GM12878 (cell line): ENCODE results near the gene FNDC3B. TPM values are rescaled to one million over a fixed set of nuclear protein-coding genes. Genes with fewer than 3 reads are reported as not detected.

Experiments used
- IKZF1 ChIP-seq: fragments of 450-650 bp; conservative IDR thresholded peaks from 2 replicates; pipeline ENCODE4 v1.6.1; 2017; ENCODE audit warnings: antibody characterized with exemption, mild to moderate bottlenecking
- IRF4 ChIP-seq: IDR thresholded peaks from 2 replicates; pipeline ENCODE4 v1.6.1; 2011; ENCODE audit warnings: low read depth, low read length
- MTA3 ChIP-seq: IDR thresholded peaks from 2 replicates; pipeline ENCODE4 v1.6.1; 2012; ENCODE audit warnings: low read length, inconsistent platforms, borderline replicate concordance
- NRF1 ChIP-seq: conservative IDR thresholded peaks from 2 replicates; pipeline ENCODE4 v1.6.1; 2011; ENCODE audit warnings: mild to moderate bottlenecking, low read depth, low read length, improper control_type of control experiment
- POLR2AphosphoS5 ChIP-seq: IDR thresholded peaks from 2 replicates; pipeline ENCODE4 v1.6.1; 2011; ENCODE audit warnings: mild to moderate bottlenecking, low read length, inconsistent platforms
- RAD51 ChIP-seq: fragments of 450-650 bp; IDR thresholded peaks from 2 replicates; pipeline ENCODE4 v1.6.1; 2016; ENCODE audit warnings: moderate library complexity, mild to moderate bottlenecking, inconsistent platforms
- ZNF217 ChIP-seq: fragments of 450-650 bp; IDR thresholded peaks from 2 replicates; pipeline ENCODE4 v1.6.1; 2017; ENCODE audit warnings: antibody characterized with exemption, mild to moderate bottlenecking
- polyA plus RNA-seq, 11 experiments: library from polyadenylated mRNA; depleted of rRNA in 4 of 11; unstranded in 6 of 11; stranded (reverse) in 5 of 11; fragments of >200 nt; fragmentation: Nextera tagmentation in 4 of 11; fragmentation: Illumina TruSeq in 1 of 11; extraction: Ambion mirVana in 4 of 11; extraction: Trizol in 1 of 11; gene quantifications; 1 replicate in 1 of 11; 2 replicates in 10 of 11; pipeline versions ENCODE4 v1.2.1 to v1.2.3, GENCODE V29; 2011 to 2016; ENCODE audit warnings: inconsistent platforms in 2 of 11, missing spikeins in 2 of 11, low read depth in 1 of 11
- total RNA-seq, 4 experiments: library from RNA; depleted of rRNA in 3 of 4; stranded (reverse); fragments of >200 nt in 3 of 4; fragmentation: Illumina TruSeq in 1 of 4; extraction: Trizol in 1 of 4; gene quantifications; 2 replicates each; pipeline versions ENCODE4 v1.2.1 to v1.2.3, GENCODE V29; 2013 to 2021
- TF ChIP-seq, protein P1 (sequence below): fragments of 450-650 bp; IDR thresholded peaks from 2 replicates; pipeline ENCODE4 v1.6.1; 2017; ENCODE audit warnings: mild to moderate bottlenecking, moderate library complexity
- TF ChIP-seq, protein P2 (sequence below): fragments of 450-650 bp; IDR thresholded peaks from 2 replicates; pipeline ENCODE4 v1.6.1; 2017; ENCODE audit warnings: mild to moderate bottlenecking, moderate library complexity
- TF ChIP-seq, protein P3 (sequence below): IDR thresholded peaks from 2 replicates; pipeline ENCODE4 v1.6.1; 2011; ENCODE audit warnings: borderline replicate concordance, low read depth, mild to moderate bottlenecking, moderate library complexity, mixed read lengths, low read length; ENCODE audit not compliant: insufficient read depth; ENCODE audit errors: extremely low read length
- TF ChIP-seq, protein P4 (sequence below): IDR thresholded peaks from 2 replicates; pipeline ENCODE4 v1.6.1; 2012; ENCODE audit warnings: low read depth, low read length, improper control_type of control experiment
- TF ChIP-seq, protein P5 (sequence below): fragments of 450-650 bp; IDR thresholded peaks from 2 replicates; pipeline ENCODE4 v1.6.1; 2014; ENCODE audit warnings: mild to moderate bottlenecking
- TF ChIP-seq, protein P6 (sequence below): IDR thresholded peaks from 2 replicates; pipeline ENCODE4 v1.6.1; 2012; ENCODE audit warnings: improper control_type of control experiment, low read depth, low read length; ENCODE audit not compliant: insufficient replicate concordance

Gene FNDC3B
- total and polyA plus RNA-seq, 10 of the 15 experiments (the other 5 are each of a cell fraction or from before 2014, with no cell fraction given), result 7.9 to 35.0 (median 18.5) TPM

DNA sequence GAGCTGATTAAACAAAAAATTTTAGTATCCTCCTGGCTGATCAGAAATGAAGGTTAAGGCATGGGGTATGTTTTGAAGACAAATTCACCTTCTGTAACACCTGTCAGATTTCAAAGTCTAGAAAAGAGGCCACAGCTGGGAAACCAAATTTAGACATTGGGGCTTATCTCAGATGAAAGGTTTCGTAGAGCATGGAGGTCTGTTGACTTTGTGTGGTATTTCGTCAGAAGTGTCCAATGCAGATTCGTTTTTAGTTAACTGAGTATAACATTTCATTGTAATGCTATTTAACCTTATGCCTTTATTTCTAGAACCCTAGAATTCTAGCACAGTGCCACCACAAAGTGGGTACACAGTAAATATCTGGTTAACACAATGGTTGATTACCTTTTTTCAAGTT is 61.7 kb downstream of the FNDC3B start (continued):
- TF ChIP-seq POLR2AphosphoS5, result no peak
- TF ChIP-seq, protein P1, sequence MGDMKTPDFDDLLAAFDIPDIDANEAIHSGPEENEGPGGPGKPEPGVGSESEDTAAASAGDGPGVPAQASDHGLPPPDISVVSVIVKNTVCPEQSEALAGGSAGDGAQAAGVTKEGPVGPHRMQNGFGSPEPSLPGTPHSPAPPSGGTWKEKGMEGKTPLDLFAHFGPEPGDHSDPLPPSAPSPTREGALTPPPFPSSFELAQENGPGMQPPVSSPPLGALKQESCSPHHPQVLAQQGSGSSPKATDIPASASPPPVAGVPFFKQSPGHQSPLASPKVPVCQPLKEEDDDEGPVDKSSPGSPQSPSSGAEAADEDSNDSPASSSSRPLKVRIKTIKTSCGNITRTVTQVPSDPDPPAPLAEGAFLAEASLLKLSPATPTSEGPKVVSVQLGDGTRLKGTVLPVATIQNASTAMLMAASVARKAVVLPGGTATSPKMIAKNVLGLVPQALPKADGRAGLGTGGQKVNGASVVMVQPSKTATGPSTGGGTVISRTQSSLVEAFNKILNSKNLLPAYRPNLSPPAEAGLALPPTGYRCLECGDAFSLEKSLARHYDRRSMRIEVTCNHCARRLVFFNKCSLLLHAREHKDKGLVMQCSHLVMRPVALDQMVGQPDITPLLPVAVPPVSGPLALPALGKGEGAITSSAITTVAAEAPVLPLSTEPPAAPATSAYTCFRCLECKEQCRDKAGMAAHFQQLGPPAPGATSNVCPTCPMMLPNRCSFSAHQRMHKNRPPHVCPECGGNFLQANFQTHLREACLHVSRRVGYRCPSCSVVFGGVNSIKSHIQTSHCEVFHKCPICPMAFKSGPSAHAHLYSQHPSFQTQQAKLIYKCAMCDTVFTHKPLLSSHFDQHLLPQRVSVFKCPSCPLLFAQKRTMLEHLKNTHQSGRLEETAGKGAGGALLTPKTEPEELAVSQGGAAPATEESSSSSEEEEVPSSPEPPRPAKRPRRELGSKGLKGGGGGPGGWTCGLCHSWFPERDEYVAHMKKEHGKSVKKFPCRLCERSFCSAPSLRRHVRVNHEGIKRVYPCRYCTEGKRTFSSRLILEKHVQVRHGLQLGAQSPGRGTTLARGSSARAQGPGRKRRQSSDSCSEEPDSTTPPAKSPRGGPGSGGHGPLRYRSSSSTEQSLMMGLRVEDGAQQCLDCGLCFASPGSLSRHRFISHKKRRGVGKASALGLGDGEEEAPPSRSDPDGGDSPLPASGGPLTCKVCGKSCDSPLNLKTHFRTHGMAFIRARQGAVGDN, result no peak
- no peak for TF ChIP-seq MTA3
- TF ChIP-seq, protein P2, sequence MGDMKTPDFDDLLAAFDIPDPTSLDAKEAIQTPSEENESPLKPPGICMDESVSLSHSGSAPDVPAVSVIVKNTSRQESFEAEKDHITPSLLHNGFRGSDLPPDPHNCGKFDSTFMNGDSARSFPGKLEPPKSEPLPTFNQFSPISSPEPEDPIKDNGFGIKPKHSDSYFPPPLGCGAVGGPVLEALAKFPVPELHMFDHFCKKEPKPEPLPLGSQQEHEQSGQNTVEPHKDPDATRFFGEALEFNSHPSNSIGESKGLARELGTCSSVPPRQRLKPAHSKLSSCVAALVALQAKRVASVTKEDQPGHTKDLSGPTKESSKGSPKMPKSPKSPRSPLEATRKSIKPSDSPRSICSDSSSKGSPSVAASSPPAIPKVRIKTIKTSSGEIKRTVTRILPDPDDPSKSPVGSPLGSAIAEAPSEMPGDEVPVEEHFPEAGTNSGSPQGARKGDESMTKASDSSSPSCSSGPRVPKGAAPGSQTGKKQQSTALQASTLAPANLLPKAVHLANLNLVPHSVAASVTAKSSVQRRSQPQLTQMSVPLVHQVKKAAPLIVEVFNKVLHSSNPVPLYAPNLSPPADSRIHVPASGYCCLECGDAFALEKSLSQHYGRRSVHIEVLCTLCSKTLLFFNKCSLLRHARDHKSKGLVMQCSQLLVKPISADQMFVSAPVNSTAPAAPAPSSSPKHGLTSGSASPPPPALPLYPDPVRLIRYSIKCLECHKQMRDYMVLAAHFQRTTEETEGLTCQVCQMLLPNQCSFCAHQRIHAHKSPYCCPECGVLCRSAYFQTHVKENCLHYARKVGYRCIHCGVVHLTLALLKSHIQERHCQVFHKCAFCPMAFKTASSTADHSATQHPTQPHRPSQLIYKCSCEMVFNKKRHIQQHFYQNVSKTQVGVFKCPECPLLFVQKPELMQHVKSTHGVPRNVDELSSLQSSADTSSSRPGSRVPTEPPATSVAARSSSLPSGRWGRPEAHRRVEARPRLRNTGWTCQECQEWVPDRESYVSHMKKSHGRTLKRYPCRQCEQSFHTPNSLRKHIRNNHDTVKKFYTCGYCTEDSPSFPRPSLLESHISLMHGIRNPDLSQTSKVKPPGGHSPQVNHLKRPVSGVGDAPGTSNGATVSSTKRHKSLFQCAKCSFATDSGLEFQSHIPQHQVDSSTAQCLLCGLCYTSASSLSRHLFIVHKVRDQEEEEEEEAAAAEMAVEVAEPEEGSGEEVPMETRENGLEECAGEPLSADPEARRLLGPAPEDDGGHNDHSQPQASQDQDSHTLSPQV, result no peak
- no peak for TF ChIP-seq NRF1
- TF ChIP-seq, protein P3, sequence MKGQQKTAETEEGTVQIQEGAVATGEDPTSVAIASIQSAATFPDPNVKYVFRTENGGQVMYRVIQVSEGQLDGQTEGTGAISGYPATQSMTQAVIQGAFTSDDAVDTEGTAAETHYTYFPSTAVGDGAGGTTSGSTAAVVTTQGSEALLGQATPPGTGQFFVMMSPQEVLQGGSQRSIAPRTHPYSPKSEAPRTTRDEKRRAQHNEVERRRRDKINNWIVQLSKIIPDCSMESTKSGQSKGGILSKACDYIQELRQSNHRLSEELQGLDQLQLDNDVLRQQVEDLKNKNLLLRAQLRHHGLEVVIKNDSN, result no peak
- TF ChIP-seq, protein P4, sequence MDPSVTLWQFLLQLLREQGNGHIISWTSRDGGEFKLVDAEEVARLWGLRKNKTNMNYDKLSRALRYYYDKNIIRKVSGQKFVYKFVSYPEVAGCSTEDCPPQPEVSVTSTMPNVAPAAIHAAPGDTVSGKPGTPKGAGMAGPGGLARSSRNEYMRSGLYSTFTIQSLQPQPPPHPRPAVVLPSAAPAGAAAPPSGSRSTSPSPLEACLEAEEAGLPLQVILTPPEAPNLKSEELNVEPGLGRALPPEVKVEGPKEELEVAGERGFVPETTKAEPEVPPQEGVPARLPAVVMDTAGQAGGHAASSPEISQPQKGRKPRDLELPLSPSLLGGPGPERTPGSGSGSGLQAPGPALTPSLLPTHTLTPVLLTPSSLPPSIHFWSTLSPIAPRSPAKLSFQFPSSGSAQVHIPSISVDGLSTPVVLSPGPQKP, result no peak
- TF ChIP-seq, protein P5, sequence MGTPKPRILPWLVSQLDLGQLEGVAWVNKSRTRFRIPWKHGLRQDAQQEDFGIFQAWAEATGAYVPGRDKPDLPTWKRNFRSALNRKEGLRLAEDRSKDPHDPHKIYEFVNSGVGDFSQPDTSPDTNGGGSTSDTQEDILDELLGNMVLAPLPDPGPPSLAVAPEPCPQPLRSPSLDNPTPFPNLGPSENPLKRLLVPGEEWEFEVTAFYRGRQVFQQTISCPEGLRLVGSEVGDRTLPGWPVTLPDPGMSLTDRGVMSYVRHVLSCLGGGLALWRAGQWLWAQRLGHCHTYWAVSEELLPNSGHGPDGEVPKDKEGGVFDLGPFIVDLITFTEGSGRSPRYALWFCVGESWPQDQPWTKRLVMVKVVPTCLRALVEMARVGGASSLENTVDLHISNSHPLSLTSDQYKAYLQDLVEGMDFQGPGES, result no peak
- TF ChIP-seq IKZF1, result no peak
- no peak for TF ChIP-seq IRF4
- TF ChIP-seq RAD51, result no peak
- TF ChIP-seq, protein P6, sequence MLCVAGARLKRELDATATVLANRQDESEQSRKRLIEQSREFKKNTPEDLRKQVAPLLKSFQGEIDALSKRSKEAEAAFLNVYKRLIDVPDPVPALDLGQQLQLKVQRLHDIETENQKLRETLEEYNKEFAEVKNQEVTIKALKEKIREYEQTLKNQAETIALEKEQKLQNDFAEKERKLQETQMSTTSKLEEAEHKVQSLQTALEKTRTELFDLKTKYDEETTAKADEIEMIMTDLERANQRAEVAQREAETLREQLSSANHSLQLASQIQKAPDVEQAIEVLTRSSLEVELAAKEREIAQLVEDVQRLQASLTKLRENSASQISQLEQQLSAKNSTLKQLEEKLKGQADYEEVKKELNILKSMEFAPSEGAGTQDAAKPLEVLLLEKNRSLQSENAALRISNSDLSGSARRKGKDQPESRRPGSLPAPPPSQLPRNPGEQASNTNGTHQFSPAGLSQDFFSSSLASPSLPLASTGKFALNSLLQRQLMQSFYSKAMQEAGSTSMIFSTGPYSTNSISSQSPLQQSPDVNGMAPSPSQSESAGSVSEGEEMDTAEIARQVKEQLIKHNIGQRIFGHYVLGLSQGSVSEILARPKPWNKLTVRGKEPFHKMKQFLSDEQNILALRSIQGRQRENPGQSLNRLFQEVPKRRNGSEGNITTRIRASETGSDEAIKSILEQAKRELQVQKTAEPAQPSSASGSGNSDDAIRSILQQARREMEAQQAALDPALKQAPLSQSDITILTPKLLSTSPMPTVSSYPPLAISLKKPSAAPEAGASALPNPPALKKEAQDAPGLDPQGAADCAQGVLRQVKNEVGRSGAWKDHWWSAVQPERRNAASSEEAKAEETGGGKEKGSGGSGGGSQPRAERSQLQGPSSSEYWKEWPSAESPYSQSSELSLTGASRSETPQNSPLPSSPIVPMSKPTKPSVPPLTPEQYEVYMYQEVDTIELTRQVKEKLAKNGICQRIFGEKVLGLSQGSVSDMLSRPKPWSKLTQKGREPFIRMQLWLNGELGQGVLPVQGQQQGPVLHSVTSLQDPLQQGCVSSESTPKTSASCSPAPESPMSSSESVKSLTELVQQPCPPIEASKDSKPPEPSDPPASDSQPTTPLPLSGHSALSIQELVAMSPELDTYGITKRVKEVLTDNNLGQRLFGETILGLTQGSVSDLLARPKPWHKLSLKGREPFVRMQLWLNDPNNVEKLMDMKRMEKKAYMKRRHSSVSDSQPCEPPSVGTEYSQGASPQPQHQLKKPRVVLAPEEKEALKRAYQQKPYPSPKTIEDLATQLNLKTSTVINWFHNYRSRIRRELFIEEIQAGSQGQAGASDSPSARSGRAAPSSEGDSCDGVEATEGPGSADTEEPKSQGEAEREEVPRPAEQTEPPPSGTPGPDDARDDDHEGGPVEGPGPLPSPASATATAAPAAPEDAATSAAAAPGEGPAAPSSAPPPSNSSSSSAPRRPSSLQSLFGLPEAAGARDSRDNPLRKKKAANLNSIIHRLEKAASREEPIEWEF, result no peak
- TF ChIP-seq ZNF217, result no peak
